GM20431 (cell line): ENCODE data around the gene TMEM127.
"Not testable (repeated sequence)": the region's sequence is repeated elsewhere in the genome, so short reads cannot be mapped to it uniquely, and the experiment has no call there.

Experiments used
- in situ Hi-C: fragments of 300-500 bp; cut with MseI, MboI; formaldehyde crosslinking; loops from one replicate; pipeline ENCODE4 v1.15.0; 2020; ENCODE audit warnings: low sequenced_read_pairs; ENCODE audit not compliant: unreplicated experiment

Gene TMEM127, protein sequence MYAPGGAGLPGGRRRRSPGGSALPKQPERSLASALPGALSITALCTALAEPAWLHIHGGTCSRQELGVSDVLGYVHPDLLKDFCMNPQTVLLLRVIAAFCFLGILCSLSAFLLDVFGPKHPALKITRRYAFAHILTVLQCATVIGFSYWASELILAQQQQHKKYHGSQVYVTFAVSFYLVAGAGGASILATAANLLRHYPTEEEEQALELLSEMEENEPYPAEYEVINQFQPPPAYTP

DNA sequence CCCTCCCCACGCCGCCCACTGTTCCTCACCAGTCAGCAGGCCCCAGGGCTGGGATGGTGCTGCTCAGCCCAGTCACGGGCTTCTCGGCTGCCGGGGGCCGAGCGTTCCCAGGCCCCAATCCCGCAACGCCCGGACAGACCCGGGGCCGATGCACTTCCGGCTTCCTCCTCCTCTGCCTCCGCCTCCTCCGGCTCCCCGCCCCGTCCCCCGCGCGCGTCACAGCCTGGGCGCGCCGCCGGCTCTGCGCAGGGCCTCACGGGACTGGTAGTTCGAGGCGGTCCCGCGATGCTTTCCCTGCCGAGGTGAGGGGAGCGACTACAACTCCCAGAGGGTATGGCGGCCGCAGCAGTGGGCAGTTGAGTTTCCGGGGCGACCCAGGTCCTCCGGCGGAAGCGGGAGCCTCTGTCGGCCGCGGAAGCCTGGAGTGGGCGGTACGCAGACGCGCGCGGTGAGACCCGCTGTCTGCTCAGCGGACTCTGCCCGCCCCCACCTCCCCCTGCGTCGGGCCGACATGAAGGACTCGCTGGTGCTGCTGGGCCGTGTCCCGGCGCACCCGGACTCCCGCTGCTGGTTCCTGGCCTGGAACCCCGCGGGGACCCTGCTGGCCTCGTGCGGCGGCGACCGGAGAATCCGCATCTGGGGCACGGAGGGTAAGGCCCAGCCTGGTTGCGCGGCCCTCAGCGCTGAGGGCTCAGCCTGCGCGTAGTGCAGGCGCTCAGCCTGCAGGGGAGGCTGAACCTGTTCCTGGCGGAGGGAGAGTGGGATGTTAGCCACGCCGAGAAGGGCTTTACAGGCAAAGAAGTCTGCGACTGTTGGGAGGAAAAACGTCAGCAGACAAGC, at the start of gene TMEM127, which contains the start of gene CIAO1:
TMEM127 (minus strand) TSS at position 158 of the 840 bp plus-strand sequence. CDS start 616 bp downstream, outside the sequence.
CIAO1 (plus strand) TSS at position 386 of the 840 bp plus-strand sequence; CDS start at position 512, 126 bp downstream.
- in situ Hi-C loops: loop anchor here (25.0 kb wide), 1 partner anchor 254 kb away; no protein-coding TSS in a partner anchor

DNA sequence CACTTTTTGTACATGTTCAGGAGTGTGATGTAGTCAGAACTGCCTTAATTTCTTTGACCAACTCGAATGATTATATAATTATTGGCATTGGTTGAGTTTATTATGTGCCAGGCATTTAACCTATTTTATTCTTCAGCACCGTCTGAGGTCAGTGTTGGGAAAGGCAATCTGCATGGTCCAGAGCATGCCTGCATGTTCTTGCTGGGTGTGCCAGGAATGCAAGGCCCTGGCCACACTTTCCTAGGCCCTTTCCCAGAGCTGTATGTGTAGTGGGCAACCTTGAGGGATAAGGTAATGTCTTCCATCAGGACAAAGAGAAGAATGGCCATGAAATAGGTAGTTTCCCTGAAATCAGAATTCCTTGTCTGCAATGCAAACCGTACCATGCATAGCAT, 49.2 kb upstream of the TMEM127 start:
- in situ Hi-C loops: no loop called here

DNA sequence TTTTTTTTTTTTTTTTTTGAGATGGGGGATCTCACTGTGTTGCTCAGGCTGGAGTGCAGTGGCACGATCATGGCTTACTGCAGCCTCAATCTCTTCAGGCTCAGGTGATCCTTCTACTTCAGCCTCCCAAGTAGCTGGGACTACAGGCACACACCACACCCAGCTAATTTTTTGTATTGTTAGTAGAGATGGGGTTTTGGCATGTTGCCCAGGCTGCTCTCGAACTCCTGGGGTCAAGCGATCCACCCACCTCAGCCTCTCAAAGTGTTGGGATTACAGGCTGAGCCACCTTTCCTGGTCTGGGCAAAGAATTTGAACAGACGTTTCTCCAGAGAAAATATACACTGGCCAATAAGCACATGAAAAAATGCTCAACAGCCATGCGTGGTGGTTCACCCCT, 42.5 kb upstream of the TMEM127 start:
- in situ Hi-C loops: no loop called here

DNA sequence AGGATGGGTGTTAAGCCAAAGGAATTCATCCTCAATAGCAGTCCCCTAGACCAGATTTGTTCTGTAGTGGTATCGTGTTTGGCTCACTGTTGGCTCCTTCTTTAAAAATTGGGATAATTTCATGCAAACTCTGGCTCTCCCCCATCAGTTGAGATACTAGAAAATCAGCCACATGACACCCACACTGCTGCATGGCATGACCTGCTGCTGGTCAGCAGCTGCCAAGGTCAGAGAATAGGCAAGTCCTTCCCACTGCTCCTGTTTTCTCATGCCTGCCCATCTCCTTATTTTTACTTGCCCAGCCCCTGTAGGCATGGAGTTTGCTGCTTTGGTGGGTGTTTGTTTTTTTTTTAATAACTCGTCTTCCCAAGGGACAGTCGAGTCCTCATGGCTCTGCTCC, 40.6 kb upstream of the TMEM127 start:
- in situ Hi-C loops: no loop called here

DNA sequence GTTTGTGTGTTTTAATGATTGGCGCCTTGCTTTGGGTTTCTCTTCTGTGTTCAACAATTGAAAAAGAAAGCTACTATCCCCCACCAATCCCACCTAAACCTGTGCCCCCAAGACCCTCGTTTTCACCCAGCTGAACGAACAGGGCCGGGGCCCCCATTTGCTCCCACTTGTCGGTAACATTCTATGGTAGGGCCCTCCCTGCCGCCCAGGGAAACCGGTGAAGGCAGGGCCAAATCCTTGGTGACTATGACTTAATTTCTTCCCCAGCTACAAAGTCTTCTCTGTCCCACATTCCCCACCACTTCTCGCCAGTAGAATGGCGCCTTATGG, 40.1 kb upstream of the TMEM127 start:
- in situ Hi-C loops: no loop called here

DNA sequence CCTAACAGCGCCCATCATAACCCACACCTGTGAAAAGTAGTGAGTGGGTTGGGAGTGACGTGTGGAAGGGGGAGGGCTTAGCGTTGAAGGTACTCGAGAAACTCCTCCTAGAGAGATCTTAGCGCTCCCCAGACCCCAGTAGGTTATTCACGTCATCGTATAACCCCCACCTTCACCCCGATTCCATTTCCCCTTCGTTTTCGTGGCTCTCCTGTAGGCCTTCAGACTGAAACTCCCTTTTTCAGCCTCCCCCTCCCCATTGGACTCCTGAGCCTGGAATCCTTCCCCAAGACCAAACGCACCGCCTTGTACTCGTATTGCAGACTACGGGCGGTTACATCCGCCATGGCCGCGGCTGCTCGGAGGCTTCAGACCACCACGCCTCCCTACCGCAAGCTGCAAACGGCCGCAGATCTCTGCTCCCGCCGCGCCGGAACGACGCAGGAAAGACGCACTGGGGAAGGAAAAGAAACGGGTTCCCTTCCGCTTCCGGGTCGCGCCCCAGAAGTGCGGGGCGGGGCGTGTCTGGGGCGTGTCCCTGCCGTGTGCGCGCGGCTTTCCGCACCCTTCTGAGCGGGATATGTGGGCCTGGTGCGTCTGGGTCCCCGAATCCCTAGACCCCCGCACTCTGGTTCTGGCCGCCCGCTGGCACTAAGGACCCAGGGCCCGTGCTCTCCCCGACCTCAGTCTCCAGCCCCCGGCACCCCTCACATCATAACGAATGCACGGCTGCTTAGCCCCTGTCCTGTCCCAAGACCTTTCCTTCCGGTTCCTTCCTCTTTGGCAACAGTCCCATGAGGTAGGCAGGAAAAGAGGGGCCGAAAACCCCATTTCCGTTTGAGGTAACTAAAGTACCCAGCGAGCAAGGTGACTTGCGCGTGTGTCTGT, 39.5 kb upstream of the TMEM127 start, which contains the start of gene SNRNP200:
SNRNP200 (minus strand) TSS at position 456 of the 888 bp plus-strand sequence; CDS start at position 347, 109 bp downstream.
- in situ Hi-C loops: no loop called here

DNA sequence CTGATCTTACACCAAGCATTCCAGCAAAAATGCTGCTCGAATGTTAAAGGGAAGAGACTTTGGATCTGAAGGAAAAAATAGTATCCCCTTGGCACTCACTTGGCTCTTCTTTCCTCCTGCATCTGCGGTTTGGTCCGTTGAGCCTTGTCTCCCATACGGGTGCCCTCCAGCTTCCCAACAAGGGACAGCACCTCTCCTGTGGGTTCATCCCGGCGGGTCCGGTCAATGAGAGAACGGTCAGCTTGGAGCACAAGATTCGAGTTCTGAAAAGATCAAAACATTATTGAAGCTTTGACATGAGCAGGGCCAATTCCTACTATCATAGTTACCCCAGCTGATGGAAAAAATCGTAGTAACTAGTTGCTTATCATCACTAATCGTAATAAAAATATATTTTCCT, 38.8 kb upstream of the TMEM127 start:
- in situ Hi-C loops: no loop called here

DNA sequence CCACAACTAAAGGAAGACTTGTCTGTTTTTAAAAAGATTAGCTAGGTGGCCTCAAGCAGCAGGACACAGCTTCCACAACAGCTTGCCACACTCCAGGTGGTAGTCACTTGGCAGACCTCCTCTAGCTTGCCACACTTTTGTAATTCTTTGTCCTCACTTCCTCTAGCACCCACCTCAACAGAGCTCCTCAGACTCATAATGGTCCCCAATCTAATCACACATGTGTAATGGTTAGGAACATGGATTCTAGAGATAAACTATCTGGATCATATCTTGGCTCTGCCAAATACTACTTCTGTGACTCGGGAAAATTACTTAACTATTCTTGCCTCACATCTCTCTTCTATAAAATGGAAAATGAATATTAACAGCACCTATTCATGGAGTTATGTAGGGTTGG, 36.1 kb upstream of the TMEM127 start:
- in situ Hi-C loops: no loop called here

DNA sequence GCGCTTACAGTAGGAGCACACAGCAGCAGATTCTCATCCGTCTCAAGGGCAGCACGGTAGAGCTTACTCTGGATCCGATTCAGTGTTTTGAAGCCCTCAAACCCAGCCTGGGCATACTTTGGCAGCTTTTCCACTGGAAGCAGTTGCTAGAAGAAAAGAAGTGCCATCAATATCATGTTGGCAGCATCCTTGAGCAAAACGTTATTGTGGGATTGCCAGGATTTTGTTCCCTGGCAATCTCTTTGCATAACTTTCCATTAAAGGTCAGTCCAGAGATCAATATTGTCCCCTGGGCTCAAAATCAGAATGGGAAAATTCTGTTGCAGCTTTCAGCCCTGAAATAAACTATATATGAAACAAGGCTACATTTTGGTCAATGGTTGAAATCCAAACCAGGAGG, 31.1 kb upstream of the TMEM127 start:
- in situ Hi-C loops: no loop called here

DNA sequence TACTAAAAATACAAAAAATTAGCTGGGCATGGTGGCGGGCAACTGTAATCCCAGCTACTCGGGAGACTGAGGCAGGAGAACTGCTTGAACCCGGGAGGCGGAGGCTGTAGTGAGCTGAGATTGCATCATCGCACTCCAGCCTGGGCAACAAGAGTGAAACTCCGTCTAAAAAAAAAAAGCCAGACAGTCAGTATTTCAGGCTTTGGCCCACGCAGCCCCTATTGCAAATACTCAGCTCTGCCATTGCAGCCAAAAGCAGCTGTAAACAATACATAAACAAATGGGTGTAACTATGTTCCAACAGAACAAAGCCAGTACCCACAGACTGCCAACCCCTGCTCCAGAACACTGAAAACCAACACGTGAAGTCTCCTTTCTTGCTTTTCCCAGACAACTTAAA, 28.5 kb upstream of the TMEM127 start:
- in situ Hi-C loops: not testable (repeated sequence)

DNA sequence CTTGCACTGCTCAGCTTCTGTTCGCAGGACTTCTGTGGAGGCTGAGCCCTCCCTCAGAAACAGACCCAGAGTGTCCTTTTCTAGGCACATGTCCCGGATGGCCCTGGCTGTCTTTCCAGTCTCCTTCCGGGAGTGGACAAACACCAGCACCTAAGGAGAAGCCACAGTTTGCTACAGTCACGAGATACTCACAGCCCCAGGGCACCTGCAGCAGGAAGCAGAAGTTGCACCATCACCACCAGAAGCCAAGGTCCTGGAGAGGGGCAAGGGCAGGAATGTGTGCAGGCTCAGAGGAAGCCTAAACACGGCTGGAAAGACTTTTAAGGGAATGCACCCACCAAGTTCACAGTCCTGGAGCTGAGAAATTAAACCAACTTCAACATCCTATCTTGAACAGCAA, 26.0 kb upstream of the TMEM127 start:
- in situ Hi-C loops: no loop called here

DNA sequence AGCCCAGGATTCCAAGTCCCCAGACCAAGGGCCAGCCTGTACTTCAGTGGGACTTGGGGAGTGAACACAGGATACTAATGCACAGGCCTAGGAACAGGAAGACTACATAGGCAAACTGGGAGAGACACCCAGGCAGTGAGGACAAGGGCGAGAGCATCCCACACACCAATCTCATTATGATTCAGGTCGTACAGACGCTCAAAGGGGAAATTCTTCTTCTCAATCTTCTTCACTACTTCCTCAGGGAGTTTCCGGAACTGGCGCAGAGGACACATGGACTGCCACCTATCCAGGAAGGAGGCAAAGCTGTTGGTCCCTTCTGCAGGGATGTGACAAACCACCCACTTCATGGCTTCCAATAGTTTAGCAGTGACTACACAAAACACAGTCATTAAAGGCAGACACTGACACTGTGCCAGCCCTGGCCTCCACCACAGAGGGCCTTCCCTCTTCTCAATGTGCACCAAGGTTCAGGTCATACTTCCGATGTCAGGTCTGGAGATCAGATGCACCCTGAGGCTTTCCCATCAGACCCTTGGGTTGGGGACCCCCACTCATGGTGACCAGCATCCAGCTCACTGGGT, 21.6 kb upstream of the TMEM127 start:
- in situ Hi-C loops: no loop called here

DNA sequence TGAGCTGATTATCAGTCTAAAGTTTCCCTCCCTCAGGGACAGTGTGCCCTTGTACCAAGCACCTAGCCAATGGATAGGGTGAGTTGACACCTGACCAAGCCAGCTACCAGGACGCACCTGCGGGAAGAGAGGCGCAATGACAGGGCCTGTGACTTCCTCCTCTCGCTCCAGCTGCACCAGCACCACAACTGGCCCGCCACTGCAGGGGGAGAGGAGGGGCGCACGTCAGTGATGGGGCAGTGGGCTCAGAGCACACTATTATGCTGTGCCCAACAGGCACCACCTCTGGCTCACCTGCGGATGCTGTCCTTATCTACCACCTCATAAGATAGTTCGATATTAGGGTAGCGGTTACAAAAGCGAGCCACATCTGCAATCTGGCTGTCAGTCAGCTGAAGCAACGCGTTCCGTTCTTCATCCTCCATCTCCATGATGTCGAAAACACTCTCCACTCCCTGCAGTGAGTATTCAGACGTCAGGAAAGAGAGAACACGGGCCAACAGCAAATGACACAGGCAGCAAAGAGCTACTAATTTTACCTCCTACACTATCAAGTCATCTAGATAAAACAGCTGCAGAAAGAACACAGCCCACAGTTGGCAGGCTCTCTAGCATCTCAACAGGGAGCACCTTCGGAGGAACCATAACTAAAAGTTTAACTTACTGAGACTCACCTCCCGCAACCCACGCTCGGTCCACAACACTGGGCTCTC, 11.1 kb upstream of the TMEM127 start:
- in situ Hi-C loops: no loop called here

DNA sequence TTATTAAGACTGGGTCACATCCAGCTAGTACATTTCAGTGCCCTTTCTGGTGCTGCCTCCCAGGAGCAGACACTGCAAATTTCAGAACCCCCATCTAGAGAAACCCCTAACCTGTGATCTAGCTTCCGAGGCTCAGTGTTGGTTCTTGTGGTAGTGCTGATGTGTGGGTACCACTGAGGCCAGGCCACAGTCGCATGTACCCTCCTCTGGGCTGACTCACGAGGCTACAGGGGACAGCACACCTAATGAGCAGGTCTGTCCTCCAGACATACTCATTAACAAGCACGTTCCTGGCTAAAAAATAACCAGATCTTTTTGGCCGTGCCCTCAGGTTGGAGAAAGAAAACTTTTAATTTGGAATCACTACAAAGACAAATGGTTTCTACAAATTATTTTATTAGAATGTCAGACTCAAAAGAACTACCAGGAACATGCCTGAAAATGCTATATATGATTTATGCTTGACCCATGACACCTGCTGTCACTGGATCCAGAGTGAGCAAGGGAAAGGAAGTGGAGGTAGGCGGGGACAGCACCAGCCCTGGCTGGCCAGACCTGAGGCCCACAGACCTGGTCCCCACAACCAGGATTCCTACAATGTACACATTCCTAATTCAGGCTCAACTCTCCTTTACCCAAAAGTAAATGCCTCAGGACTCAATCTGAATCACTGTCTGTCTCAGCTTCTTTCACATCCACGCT, 8.7 kb upstream of the TMEM127 start:
- in situ Hi-C loops: loop anchor here (25.0 kb wide), 1 partner anchor 262 kb away; no protein-coding TSS in a partner anchor

DNA sequence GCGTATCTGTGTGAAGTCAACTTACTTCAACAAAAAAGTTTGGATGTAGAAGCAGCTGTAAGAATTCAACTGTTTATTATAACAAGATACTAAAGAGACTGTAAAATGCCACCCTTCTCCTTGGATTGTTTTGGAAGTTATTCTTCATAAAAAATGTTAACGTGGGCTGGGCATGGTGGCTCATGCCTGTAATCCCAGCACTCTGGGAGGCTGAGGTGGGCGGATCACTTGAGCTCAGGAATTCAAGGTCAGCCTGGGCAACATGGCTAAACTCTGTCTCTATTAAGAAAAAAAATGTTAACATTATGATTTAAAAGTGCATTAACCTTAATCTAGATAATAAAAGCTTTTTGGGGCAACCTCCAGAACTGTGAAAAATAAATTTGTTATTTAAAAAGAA, 8.0 kb upstream of the TMEM127 start:
- in situ Hi-C loops: loop anchor here (25.0 kb wide), 1 partner anchor 261 kb away; no protein-coding TSS in a partner anchor

DNA sequence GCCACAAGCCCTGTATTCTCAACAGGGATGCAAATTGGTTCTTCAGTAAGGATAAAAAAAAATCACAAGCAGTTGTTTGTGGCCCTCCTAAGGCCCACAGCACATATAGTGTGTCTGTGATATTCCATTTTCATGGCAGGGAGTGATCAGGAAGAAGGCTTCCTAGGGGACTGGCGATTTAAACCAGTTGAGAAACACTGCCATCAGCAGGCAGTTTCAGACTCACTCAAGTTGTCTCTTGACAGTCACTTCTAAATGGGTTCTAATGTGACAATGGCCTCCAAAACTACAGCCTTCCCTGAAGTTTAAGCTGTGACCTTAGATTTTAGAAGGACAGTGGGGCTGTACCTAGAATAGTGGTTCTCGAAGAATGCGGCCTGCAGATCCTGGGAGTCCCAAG, 6.2 kb upstream of the TMEM127 start:
- in situ Hi-C loops: loop anchor here (25.0 kb wide), 1 partner anchor 260 kb away; no protein-coding TSS in a partner anchor

DNA sequence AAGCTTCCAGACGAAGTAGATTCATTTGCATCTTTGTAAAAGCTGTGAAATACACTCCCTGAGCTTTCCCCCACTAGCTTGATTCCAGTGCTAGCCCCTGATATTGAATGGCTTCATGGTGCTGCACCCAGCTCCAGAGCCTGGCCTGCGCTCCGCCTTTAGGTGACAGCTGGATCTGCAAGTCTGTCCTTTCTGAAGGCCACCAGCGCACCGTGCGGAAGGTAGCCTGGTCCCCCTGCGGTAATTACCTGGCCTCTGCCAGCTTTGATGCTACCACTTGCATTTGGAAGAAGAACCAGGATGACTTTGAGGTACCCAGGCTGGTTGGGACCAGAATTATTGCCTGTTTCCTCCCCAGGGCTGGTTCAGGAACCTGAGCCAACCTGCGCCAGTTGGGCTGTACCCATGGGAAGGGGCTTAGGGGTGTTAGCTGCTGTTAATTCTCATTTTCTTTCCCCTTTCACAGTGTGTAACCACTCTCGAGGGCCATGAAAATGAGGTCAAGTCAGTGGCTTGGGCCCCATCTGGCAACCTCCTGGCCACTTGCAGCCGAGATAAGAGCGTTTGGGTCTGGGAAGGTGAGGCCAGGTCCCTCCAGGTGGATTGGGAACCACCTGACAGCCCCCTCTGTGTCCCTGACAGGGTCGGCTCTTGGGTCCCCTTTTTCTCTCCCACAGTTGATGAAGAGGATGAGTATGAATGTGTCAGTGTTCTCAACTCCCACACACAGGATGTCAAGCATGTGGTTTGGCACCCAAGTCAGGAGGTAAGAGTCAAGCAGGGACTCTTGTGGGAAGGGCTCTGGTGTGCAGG, 1.6 kb upstream of the TMEM127 start:
- in situ Hi-C loops: loop anchor here (25.0 kb wide), 1 partner anchor 255 kb away; no protein-coding TSS in a partner anchor
